ENCODE results near the gene ARGLU1. TPM values are rescaled to one million over a fixed set of nuclear protein-coding genes. Genes with fewer than 3 reads are reported as not detected.

The ARGLU1 gene
- total and polyA plus RNA-seq, 12 donors, result 19.1 to 130 (median 58.3) TPM

GRCh38 chr13:106587787-106588186, 19.9 kb upstream of the ARGLU1 start:
- no peak overlapping the region for H3K27ac ChIP-seq
- H3K4me1 ChIP-seq (replicated peaks in 1 of 2), result no peaks in the 10 kb centered on the region
- no peak for DNase-seq
- H3K4me3 ChIP-seq, result no peak overlapping the region
- H3K27me3 ChIP-seq, result no peaks in the 10 kb centered on the region
- no peak for TF ChIP-seq POLR2A (IDR thresholded peaks at IDR 0.05)
- no peaks in the 10 kb centered on the region for H3K36me3 ChIP-seq (replicated peaks in 1 of 2)
- H3K9me3 ChIP-seq (replicated peaks in 1 of 3), result peaks cover 0 to 10% (median 0%) of the 10 kb centered on the region in 3 donors
- 76 to 94% (median 83%) methylated on average over 3 of the region's 3 CpGs for WGBS, 4 donors
- intact Hi-C loops (cut with DNase I), result no loop called here

- Histone ChIP-seq H3K4me3 (no peak overlapping the region), H3K36me3 (replicated peaks in 1 of 2) (no peaks in the 10 kb centered on the region), H3K9me3 (replicated peaks in 1 of 3) (peaks cover 0 to 10% (median 0%) of the 10 kb centered on the region in 3 donors), H3K4me1 (replicated peaks in 1 of 2) (no peaks in the 10 kb centered on the region), H3K27me3 (no peaks in the 10 kb centered on the region), H3K27ac (no peak overlapping the region)
- 72 to 91% (median 75%) methylated on average over 4 of the region's 4 CpGs for WGBS, 4 donors
- no peak for DNase-seq
- TF ChIP-seq, protein P1, sequence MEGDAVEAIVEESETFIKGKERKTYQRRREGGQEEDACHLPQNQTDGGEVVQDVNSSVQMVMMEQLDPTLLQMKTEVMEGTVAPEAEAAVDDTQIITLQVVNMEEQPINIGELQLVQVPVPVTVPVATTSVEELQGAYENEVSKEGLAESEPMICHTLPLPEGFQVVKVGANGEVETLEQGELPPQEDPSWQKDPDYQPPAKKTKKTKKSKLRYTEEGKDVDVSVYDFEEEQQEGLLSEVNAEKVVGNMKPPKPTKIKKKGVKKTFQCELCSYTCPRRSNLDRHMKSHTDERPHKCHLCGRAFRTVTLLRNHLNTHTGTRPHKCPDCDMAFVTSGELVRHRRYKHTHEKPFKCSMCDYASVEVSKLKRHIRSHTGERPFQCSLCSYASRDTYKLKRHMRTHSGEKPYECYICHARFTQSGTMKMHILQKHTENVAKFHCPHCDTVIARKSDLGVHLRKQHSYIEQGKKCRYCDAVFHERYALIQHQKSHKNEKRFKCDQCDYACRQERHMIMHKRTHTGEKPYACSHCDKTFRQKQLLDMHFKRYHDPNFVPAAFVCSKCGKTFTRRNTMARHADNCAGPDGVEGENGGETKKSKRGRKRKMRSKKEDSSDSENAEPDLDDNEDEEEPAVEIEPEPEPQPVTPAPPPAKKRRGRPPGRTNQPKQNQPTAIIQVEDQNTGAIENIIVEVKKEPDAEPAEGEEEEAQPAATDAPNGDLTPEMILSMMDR (IDR thresholded peaks at IDR 0.05), result no peak
- intact Hi-C loops (cut with DNase I), result no loop called here
Measured at GRCh38 chr13:106586648-106587166, 18.8 kb upstream of the ARGLU1 start.

DNA sequence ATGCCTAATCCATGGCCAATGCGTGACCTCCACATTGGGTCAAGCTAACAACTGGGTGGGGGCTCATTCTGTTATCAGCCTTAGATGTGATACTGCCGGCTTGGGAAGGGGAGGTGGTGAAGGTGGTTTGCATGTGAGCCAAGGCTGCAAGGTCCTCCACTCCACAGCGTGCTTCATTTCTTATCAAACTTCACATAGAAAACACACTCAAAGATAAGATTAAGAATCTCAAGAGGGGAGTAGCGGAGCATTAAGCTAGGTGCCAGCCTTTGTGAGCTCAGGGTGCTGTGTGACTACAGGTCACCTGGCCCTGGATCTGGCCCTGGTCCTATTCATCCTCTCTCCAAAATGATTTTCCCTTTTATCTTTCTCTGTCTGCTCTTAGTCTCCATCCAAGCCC, 13.3 kb upstream of the ARGLU1 start:
- DNase-seq, result no peak
- TF ChIP-seq, protein P1 (IDR thresholded peaks at IDR 0.05), result no peak
- no peak for TF ChIP-seq POLR2A (IDR thresholded peaks at IDR 0.05)
- WGBS, 4 donors, result 54 to 76% (median 59%) methylated on average over 4 of the region's 4 CpGs
- no peaks in the 10 kb centered on the region for H3K36me3 ChIP-seq (replicated peaks in 1 of 2)
- H3K4me3 ChIP-seq, result no peak overlapping the region
- no peaks in the 10 kb centered on the region for H3K4me1 ChIP-seq (replicated peaks in 1 of 2)
- no peaks in the 10 kb centered on the region for H3K27me3 ChIP-seq
- H3K9me3 ChIP-seq (replicated peaks in 1 of 3), result peaks cover 0 to 10% (median 0%) of the 10 kb centered on the region in 3 donors
- H3K27ac ChIP-seq, result no peak overlapping the region
- intact Hi-C loops (cut with DNase I), result no loop called here

DNA sequence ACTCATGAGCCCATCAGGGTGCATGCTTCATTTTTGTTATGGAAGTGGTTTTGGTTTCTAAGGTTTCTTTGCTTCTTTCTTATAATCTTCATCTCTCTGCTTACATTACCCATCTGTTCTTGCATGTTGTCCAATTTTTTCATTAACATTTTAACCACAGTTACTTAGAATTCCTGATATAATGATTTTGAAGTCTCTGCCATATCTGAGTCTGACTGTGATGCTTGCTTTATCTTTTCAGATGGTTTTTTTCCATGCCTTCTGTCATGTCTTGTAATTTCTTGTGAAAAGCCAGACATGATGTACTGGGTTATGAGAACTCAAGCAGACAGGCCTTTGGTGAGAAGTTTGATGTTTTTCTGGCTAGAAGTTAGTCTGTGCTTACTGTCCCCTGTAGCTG, 8.0 kb upstream of the ARGLU1 start:
- no peak for DNase-seq
- intact Hi-C loops (cut with DNase I), result no loop called here
- TF ChIP-seq, protein P1 (IDR thresholded peaks at IDR 0.05), result no peak
- TF ChIP-seq POLR2A (IDR thresholded peaks at IDR 0.05), result no peak

GRCh38 chr13:106573868-106574267, 5.9 kb upstream of the ARGLU1 start:
- 55 to 64% (median 59%) methylated on average over 3 of the region's 3 CpGs for WGBS, 4 donors
- no peak for TF ChIP-seq POLR2A (IDR thresholded peaks at IDR 0.05)
- TF ChIP-seq, protein P1 (IDR thresholded peaks at IDR 0.05), result no peak
- Histone ChIP-seq H3K27ac (peak overlapping the region in 2 of 5 donors; percentile 42 to 63), H3K4me3 (no peak overlapping the region), H3K27me3 (no peaks in the 10 kb centered on the region), H3K36me3 (replicated peaks in 1 of 2) (no peaks in the 10 kb centered on the region), H3K4me1 (replicated peaks in 1 of 2) (peaks cover 0 to 4% of the 10 kb centered on the region in 2 donors), H3K9me3 (replicated peaks in 1 of 3) (no peaks in the 10 kb centered on the region)
- DNase-seq, result peak in 2 of 7 donors; percentile 28 to 32
- intact Hi-C loops (cut with DNase I), result no loop called here

More for the DNA sequence above, 8.0 kb upstream of the ARGLU1 start:
- peaks cover 0 to 1% of the 10 kb centered on the region in 2 donors for H3K4me1 ChIP-seq (replicated peaks in 1 of 2)
- H3K4me3 ChIP-seq, result no peak overlapping the region
- no peaks in the 10 kb centered on the region for H3K36me3 ChIP-seq (replicated peaks in 1 of 2)
- no peaks in the 10 kb centered on the region for H3K27me3 ChIP-seq
- H3K9me3 ChIP-seq (replicated peaks in 1 of 3), result no peaks in the 10 kb centered on the region
- H3K27ac ChIP-seq, result no peak overlapping the region

Measured in adrenal gland (tissue), 12 donors.